GM19035 (cell line): ENCODE results near the gene SIK2.
"Not testable (repeated sequence)": the region's sequence is repeated elsewhere in the genome, so short reads cannot be mapped to it uniquely, and the experiment has no call there.

Source experiments
- ATAC-seq: cut with Tn5 transposase; IDR thresholded peaks from one replicate; pipeline ENCODE4 v1.9.1; 2021; ENCODE audit not compliant: unreplicated experiment

Gene SIK2

DNA sequence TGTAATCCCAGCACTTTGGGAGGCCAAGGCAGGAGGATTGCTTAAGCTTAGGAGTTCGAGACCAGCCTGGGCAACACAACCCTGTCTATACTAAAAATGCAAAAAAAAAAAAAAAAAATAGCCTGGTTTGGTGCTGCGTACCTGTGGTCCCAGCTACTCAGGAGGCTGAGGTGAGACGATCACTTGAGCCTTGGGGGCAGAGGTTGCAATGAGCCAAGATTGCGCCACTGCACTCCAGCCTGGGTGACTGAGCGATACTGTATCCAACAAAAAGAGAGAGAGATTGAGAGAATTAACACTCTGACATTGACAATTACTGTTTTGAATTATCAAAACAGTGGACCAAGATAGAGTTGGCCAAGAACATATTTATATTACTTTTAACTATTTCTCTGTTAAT, 53.7 kb downstream of the SIK2 start:
- ATAC-seq, result no peak

DNA sequence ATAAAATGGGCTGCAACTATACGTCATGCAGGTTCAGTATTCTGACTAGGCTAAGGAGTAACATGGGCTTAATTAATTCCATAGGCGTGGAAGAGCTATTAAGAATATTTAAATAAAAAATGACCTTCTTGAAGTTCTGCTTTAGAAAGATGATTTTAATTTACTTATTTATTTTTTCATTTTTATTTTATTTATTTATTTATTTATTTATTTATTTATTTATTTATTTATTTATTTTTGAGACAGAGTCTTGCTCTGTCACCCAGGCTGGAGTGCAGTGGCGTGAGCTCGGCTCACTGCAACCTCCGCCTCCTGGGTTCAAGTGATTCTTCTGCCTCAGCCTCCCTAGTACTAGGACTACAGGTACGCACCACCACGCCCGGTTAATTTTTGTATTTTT, 55.7 kb downstream of the SIK2 start:
- not testable (repeated sequence) for ATAC-seq

DNA sequence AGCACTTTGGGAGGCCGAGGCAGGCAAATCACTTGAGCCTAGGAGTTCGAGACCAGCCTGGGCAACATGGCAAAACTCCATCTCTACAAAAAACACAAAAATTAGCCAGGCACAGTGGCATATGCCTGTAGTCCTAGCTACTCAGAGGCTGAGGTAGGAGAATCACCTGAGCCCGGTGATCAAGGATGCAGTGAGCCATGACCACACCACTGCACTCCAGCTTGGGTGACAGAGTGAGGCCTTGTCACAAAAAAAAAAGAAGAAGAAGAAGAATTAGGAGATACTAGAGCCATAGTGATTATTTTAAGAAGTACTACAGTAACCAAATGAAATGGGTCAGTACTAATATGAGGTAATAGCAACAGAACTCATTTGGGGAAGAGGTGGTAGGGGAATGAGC, 56.2 kb downstream of the SIK2 start:
- ATAC-seq, result not testable (repeated sequence)

DNA sequence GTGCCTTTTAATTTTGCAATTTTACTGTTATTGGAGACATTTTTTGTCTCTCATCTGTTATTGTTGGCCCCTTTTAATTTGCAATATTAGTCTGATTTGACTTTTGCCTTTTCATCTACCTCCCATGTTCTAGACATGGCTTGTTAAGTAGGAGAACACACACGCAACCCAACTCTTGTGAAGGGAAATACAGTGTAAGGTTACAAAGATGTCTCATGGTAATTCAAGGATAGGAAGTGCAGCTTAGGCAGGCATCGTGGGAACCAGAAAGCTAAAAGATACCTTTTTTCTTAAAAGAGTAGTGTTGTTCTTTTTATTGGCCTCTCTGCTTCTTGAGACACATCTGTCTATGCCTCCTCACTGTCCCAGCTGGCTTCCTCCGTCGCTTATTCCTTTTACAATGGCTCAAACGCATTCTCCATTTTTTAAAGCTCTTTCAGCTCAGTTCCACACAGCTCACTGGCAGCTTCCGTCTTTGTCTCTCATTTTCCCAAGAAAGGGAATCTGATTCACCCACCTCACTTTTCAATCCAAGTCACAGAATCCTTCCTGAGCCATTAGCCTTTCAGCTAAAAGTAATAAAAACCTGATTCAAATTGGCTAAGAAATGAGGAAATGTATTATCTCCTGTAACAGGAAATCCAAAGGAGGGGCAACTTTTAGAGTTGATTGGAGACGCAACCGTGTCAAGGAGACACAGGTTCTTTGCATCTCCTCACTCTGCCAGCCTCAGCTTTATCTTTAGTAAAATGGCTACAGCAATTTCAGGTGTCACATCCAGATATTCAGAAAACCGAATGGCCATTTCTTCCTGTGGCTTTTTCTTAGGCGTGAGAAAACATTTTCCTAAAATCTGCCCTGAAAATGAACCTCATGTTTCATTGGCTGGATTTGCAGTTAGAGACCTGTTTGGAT, 57.2 kb downstream of the SIK2 start:
- no peak for ATAC-seq

DNA sequence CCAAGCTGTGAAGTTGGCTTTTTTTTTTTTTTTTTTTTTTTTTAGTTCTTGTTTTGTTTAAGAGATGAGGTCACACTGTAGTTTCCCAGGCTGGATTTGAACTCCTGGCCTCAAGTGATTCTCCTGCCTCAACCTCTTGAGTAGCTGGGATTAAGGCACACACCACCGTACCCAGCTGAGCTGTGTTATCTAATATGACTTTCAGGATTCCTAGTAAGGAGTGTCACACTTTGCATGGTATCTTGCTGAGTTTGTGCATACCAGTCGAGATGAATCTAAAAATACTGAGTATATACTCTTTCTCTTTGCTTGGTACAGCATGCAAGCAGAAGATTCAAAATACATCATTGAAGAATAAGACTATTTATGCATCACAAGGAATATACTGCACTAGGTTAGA, 58.6 kb downstream of the SIK2 start:
- ATAC-seq, result no peak

DNA sequence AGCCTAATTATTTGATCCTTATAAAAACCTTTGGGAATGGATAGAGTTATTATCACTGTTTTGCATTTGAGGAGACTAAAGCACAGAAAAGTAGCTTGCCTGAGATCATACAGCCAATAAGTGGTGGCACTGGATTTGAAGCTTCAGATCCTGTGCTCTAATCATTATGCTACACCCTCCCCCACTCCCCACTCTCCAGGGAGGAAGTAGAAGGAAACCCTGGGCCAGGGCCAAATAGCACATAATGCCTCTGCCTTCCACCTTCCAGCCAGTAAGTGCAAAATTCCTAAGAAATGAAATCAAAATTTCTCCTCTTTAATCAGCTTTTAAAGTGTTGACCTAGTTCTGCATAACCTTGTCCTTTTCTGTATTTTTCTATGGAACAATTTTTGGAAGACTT, 61.6 kb downstream of the SIK2 start:
- no peak for ATAC-seq

DNA sequence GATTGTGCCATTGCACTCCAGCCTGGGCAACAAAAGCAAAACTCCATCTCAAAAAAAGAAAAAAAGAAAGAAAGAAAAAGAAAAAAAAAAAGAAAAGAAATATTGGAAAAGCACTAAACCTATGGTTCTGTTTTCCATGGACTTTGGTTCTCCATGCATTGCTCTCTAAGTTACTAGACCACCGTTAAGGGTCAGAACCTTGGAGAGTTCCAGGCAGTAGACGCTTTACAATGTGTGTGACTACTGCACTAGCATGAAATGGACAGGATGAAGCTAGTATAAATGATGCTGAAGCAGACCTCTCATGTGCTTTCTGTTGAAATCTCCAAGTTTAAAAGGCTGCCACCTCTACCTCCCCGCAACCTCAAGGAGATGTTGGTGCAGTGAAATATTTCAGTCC, 63.5 kb downstream of the SIK2 start:
- ATAC-seq, result no peak

DNA sequence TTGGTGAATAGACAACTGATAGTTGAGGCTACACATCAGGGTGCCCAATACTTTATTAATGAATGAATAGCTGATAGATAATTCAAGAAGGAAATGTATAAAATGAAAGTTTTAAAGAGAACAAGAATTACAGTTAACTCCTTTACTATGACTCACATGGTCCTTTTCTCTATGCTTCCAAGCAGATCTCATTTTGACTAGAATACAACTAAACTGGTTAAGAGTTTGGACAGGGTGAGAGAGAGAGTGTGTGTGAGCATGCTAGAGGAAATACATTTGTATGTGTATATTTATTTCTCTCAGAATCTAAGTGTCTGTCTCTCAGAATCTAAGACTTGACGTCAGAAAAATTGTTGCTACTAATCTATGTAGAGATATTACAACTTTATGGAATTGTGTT, 66.7 kb downstream of the SIK2 start:
- ATAC-seq, result no peak

DNA sequence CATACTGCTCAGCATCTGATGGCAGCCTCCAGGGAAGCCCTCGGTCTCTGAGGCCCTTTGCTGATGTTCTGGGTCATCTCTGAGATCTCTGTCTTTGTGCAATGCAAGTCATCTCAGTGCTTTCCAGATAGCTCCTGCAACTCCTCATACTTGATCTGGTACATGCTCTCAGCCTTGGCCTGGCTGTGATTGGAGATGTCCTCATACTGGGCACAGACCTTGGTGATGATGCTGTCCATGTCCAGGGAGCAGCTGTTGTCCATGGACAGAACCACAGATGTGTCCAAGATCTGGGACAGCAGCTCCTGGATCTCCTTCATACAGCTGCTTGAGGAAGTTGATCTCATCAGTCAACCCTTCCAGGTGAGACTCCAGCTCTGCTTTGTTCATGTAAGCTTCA, 69.1 kb downstream of the SIK2 start:
- no peak for ATAC-seq

DNA sequence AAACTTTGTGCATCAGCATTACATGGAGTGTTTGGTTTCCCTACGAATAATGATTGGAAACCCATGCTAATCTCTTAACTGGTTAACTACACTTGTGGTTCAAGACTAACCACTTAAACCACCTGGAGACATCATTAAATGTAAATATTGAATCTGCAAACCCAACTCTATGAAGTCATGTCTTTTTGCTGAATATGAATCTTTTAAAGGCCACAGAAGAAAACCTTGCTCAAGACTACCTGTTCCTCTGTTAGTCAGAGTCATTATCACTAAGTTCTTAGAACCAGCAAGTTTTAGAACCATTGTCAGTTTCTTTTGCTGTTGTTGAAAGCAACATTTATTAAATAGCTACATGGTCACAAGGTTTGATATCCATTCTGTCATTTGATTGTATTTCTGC, 70.7 kb downstream of the SIK2 start:
- ATAC-seq, result no peak

DNA sequence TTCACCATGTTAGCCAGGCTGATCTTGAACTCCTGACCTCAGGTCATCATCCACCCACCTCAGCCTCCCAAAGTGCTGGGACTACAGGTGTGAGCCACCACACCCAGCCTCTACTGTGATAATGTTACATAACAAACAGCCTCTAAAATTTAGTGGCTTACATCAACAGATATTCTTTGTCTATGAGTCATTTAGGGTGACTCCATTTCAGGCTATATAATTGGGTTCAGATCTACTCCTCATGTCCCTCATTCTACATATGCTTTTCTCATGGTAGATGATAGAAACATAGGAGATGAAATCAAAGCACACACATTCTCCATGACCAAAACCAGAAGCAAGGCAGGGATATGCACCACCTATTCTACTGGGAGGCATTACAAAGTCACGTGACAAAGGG, 72.7 kb downstream of the SIK2 start:
- no peak for ATAC-seq

DNA sequence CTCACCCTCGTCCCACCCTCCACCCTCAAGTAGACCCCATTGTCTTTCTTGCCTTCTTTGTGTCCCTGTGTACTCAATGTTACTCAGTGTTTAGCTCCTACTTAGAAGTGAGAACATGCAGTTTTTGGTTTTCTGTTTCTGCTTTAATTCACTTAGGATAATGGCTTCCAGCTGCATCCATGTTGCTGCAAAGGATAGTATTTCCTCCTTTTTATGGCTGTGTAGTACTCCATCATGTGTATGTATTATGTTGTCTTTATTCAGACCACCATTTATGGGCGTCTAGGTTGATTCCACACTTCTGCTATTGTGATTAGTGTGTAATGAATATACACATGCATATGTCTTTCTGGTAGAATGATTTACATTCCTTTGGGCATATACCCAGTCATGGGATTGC, 73.6 kb downstream of the SIK2 start:
- ATAC-seq, result no peak

DNA sequence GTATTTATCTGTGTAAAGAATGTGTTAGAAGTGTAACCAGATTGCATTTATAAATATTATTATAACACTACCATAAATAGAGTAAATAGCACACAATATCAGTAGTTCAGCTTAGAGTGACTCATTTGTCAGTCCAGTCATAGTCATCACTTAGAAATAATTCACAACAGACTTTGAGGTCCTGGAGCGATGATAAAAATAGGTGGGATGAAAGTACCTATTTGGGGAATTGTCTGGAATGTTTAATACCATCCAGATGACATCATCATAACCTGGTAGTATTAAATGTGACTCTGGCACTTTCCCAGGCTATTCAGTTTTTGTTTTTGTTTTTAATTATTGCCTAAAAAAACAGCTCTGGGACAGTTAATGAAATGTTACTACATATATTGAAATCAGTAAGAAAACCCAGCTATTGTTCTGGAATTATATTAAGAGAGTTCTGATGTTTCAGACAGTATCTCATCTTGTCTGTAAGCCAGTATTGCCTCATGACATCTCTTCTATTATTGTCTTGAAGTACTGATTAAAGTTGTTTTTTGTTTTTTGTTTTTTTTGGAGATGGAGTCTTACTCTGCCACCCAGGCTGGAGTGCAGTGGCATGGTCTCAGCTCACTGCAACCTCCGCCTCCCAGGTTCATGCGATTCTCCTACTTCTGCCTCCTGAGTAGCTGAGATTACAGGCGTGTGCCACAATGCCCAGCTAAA, 74.8 kb downstream of the SIK2 start:
- no peak for ATAC-seq

DNA sequence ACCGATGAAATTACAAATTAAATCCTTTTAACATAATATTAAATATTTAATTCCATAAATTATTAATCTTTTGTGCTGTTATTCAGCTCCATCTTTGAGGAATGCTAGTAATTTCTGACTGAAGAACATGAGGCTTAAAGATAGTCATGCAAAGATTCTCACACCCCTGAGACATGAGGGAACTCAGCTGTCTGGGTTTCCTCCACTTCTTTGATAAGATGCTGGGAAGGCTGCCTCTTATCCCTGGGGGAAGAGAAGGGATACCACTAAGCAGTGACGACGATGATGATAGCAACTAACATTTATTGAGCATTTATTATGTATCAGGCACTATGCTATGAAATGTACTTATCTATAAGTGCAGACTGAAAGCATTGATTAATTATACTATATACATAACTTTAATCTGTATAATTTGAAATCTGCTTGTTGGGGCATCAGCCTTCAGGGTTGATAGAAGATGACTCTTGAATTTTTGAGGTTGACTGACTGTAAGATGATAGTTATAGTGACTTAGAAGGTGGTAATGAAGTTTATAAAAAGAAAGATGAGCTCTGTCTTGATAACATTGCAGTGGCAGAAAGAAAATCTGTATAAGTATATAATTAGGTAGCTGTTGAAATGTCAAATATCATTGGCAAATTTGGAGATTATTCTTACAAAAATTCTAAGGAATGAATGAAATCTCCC, 78.4 kb downstream of the SIK2 start:
- no peak for ATAC-seq

DNA sequence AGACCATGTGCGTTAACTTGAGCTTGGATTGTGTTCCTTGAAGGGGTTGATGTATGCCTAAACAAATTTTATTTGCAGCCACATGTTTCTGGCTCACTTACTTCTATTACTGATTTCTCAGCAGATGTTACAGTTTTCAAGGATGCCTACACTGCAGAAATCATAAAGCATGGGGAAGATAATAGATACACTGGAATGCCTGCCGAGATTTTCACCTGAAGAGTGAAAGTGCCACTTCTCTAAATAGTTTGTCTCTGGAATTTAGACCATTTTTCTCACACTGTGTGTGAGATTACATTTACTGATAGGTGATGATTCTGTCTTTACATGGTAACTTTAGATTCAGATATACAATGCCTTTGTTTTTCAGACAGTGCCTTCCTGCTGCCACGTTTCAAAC, 81.6 kb downstream of the SIK2 start:
- ATAC-seq, result no peak

DNA sequence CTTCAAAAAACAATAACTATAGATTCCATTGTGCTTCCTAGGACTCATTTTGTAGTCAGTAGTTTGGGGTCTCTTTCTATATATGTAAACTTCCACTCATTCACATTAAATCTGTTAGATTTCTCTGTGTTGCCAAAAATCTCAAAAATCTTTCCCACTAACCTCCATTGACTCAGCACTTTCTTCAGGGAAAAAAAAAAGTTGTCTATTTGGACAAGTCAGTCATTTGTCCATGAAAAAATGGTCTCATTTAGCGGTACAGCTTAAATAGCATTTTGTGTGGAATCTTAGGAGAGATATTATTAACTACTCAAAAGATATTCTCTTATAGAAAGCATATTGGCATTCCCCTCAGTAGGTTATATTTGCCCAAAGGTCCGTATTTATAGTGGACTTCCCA, 82.0 kb downstream of the SIK2 start:
- no peak for ATAC-seq

DNA sequence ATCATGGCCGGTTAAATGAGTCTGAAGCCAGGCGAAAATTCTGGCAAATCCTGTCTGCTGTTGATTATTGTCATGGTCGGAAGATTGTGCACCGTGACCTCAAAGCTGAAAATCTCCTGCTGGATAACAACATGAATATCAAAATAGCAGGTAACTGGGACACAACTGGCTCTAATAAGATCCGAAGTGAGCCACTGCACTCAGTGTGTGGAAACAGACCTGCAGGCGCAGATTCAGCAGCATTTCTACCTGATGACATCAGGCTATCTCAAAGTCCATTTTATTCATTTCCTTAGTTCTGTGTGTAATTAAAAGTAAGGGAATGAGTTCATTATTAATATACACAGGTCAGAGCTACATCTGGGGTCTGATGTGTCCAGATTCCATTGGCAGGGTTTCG, 85.8 kb downstream of the SIK2 start:
- ATAC-seq, result no peak

DNA sequence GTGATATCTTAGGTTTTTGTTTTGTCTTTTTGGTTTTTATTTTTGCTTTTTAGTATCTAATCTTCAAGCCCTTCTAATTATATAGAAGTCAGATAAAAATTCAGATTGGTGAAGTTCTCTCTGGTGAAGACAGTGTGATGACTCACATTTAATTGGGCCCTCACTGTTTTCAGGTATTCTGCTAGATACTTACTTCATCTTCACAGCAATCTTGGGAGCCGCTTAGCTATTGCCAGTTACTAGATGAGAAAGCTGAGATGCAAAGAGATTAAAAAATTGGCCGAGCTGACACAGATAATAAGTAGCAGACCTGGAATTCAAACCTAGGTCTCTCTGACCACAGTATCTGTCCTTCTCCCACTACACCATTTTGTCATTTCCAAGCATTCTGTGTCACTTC, 88.9 kb downstream of the SIK2 start:
- no peak for ATAC-seq

DNA sequence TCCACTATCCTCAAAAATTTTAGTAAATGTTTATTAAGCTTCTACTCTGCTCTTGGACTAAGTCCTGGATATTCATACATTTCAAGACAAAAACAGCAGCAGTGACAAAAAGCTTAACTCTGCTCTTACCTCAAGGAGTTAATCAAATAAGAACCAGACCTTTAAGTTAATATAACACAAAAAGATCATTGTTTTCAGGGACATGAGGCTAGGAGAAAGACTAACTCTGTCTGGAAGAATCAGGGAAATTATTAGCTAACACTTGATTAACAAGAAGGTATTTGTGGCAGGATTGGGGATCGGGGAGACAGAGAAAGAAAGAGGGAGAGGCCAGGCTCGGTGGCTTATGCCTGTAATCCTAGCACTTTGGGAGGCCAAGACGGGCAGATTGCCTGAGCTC, 89.5 kb downstream of the SIK2 start:
- no peak for ATAC-seq

DNA sequence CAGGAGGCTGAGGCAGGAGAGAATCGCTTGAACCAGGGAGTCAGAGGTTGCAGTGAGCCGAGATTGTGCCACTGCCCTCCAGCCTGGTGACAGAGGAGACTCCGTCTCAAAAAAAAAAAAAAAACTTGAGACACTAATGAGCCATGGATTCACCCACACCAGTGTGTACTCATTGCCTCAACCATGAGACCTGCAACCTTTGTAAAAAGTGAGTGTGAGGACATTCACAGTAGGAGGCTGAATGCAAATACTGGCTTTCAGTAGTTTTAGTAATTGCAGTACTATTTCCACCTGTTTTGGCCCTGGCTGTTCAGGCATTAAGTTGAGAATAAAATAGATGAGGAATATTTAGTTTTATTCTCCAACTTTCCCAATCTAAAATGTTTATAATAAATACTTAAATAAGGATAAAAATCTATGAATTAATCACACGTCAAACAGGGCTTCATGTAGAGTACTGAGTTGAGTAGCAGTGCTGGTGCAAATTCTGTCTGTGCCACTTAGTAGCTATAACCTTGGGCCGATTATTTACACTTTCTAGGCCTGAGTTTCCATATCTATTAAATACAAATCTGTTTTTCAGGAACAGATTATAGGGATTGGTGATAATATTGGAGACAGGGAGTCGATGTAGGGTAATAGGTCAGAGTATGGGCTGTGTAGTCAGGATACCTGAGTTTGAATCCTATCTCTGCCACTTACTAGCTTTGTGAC, 91.1 kb downstream of the SIK2 start:
- no peak for ATAC-seq

DNA sequence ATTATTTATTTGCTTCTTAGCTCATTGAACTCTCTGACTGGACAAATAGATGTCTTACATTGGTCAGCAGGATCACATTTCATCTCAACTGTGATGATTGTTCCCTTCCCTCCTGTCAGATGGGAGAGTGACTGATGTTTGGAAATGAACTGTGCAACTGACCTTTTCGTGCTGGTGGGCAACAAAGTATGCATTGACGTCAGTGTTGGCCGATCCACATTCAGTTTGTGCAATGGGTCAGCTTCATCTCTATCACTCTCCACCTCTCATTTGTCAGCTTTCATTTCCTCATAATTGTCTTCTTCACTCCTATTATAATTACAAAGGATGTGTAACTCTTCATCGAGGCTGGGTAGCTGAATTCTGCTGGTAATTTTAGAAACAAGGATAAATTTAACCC, 92.6 kb downstream of the SIK2 start:
- ATAC-seq, result no peak
